CD4-positive, alpha-beta T cell treated with Interleukin-1 beta for 1 hour (primary cell): ENCODE results near the gene ADO.

Experiments
- DNase-seq, 2 donors: peaks; one replicate each; pipeline ENCODE4 v3.0.0-alpha.2; 2020 to 2022

Gene ADO

GRCh38 chr10:62794306-62794705 lies 10.2 kb upstream of the ADO start:
- no peak for DNase-seq

- DNase-seq = no peak
Measured at GRCh38 chr10:62795100-62795499, 9.4 kb upstream of the ADO start.

GRCh38 chr10:62795762-62796161 lies 8.8 kb upstream of the ADO start:
- no peak for DNase-seq

- DNase-seq = no peak
Measured at GRCh38 chr10:62796896-62797295, 7.6 kb upstream of the ADO start.

GRCh38 chr10:62801871-62802270 lies 2.6 kb upstream of the ADO start:
- DNase-seq = no peak

DNA sequence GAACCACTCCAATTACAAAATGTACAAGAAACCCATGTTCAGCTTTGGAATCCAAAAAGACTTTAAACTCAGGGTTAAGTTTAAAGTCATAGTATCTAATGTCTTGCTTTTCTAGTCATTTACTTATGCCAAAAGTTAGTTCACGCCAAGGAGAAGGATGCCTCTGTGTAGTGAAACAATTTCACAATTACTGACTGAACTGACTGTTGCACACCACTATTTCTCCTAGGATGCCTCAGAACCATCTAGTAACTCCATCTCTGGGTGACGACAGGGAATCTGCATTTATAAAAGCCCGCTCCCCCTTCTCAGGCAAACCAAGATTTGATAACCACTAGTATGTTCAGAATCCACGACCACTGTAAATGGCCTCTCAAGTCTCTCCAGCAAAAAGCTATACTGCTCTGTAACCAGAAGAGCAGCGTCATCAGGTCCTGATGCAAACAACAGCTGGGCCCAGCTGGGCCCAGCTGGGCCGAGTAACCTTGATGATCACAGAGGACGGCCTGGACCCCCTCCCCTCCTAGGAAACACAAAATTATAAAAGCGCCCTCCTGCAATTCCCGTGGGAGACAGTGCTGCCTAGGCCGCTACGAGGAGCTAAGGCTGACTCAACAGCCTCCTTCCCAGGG lies 680 bp upstream of the ADO start:
- peak in 1 of 2 donors; percentile 7 for DNase-seq

GRCh38 chr10:62805231-62806099 lies 945 bp downstream of the ADO start:
- DNase-seq = no peak

- no peak for DNase-seq
Measured at GRCh38 chr10:62806251-62806650, 1.7 kb downstream of the ADO start.

DNA sequence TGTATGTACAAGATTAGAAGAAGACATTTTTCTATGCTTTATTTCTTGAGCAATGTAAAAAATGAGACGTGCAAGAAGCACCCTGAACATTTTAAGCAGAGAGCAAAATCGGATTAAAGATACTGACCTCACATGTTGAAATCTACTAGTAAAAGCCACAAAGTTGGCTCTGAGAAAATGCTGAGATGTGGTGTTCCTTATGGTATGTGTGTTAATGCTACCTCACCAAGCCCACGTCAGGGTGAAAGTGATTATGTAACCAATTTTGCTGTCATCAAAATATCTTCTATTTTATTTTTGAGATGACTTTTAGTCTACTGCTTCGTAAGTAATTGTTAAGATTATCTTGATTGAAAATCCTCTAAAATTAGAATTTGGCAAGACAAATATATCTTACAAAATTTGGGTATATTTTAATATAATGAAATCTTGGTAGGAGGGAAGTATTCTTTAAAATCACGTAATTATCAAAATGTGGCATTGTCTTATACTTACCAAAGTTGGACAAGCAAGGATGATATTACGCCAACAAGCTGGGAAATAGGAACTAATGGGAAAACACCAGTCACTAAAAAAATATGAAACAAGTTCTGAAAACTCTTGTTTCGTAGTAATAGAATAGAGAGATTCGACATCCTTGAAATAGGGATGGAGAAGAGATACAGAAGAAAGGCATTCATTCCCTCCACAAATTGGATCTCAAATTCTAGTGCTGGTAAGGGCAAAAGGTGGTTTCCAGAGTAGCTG lies 5.8 kb downstream of the ADO start:
- DNase-seq = no peak

- peak in 1 of 2 donors; percentile 43 for DNase-seq
Measured at GRCh38 chr10:62811159-62811875, 6.8 kb downstream of the ADO start.

GRCh38 chr10:62812672-62813439 lies 8.3 kb downstream of the ADO start:
- DNase-seq = no peak

DNA sequence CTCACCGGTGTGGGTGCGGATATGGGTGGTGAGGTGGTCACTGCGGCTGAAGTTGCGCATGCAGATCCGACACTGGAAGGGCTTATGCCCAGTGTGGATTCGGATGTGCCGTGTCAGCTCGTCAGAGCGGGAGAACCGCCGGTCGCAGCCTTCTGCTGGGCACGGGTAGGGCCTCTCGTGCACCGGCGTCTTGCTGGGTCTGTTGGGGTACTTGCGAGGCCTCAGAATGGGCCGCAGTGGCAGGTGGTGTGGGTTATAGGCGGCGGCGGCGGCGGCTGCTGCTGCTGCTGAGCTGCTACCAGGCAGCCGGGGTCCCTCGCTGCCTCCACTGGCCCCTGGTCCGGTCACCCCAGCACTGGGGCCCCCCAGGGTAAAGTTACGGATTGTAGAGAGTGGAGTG lies 8.9 kb downstream of the ADO start:
- no peak for DNase-seq

- no peak for DNase-seq
Measured at GRCh38 chr10:62813981-62814380, 9.5 kb downstream of the ADO start.

- DNase-seq = no peak
Measured at GRCh38 chr10:62814756-62815380, 10.3 kb downstream of the ADO start.

DNA sequence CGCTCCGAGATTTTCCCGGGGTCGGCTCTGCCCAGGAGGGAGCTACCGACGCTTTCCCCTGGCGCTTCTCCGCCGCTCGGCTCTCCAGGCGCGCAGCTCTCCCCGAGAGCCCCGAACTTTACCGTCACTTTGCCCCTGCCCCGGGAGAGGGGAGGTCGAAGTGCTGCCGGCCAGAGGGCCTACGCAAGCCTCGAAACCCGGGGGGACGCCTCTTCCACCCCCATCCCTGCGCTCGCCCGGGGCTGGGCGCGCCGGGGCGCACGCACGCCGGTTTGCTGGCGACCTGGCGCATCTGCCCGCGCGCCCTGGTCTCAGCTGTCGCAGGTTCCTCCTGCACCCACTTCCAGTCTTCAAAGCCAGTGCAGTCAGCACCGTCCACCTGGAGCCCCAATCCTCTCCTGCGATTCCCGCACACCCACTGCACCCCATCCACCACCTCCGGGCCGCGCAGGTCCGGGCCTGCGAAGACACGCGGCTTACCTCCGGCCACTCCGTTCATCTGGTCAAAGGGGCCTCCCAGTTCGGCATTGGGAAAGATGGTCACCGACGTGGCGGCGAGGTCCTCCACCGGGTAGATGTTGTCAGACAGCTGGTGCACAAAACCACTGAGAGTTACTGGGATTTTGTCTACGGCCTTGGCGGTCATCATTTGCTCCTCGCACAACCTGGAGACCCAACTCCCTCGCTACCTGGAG lies 11.0 kb downstream of the ADO start:
- DNase-seq = peak in 1 of 2 donors; percentile 3

DNA sequence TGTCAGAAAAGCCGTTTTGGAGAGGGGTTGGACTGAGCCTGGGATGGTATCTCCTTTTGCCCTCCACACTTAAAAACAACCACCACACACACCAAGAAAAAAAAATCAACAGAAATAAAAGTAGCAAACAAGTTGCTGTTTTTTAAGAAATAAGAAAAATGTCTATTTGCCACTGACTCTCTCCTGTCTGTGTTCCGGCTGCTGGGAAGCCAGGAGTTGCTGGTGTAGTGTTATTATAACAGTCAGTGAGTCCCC lies 11.5 kb downstream of the ADO start:
- no peak for DNase-seq

- DNase-seq = peak; percentile 94 to 96
Measured at GRCh38 chr10:62816331-62817120, 12.0 kb downstream of the ADO start, which contains the start of gene EGR2. TSS of gene EGR2 (minus strand) at chr10:62816366. CDS start at chr10:62816029, 337 bp downstream.

DNA sequence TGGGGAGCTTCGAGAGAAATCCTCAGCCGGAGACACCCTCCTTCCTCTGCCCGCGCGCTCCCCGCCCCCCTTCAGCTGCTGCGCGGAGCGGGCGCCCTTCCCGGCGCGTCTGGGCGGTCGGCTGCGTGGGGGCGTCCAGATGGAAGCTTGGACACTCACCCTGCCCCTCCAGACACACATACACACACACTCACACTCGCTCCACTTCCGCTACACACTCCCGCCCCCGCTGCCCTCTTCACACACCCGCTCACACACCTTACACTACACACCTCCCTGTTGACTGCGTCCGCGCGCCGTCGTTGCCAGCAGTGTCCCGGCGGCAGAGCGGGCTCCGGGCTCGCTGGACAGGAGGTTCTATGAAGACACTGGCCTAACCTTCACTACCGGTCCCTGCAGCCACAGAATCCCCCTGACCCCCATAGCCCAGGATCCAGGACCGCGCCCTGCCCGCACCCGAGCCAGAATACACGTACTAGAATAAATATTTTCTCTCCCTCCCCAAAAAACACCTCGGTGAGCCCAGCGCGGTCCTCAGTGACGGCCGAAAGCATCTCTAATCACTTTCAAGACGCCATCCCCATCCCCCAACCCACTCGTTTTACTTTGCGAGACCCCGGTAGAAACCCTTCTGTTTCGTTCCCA lies 12.7 kb downstream of the ADO start:
- DNase-seq = peak in 1 of 2 donors; percentile 50

- peak; percentile 70 to 75 for DNase-seq
Measured at GRCh38 chr10:62817766-62818425, 13.4 kb downstream of the ADO start.
